Naive thymus-derived CD8-positive, alpha-beta T cell (primary cell): ENCODE results near the gene SEMA6B. TPM values are rescaled to one million over a fixed set of nuclear protein-coding genes. Genes with fewer than 3 reads are reported as not detected.
A peak's percentile ranks its signal among the peaks of the same experiment; 100 is the strongest.

Experiments used
- ATAC-seq, 2 donors: fragments of 150-1000 bp; cut with Tn5 transposase in 1 of 2; sonication (Bioruptor Pico), chemical (Tn5 transposase) in 1 of 2; 1 replicate in 1 of 2; 2 replicates in 1 of 2; pipeline ENCODE4 v1.10.0; 2021; ENCODE audit warnings: mild to moderate bottlenecking in 2 of 2, moderate library complexity in 2 of 2
- POLR2A ChIA-PET: fragments of 350-600 bp; sonication (Branson Sonifier 250); formaldehyde crosslinking; loops from one replicate; lab custom pipeline; 2021; ENCODE audit warnings: antibody characterized with exemption; lab: Charles Lee
- DNase-seq, 10 donors: peaks; one replicate each; pipeline versions ENCODE4 v3.0.0 to v3.0.0-alpha.2; 2020 to 2022
- H3K27ac Mint-ChIP-seq, 10 donors: one replicate each; pipeline ENCODE4 v1.8.0; 2020 to 2022; ENCODE audit warnings: mild to moderate bottlenecking in 10 of 10, mixed read lengths in 10 of 10, moderate library complexity in 4 of 10, inconsistent platforms in 1 of 10
- H3K27me3 Mint-ChIP-seq, 5 donors: one replicate each; pipeline ENCODE4 v1.8.0; 2021 to 2022; ENCODE audit warnings: mixed read lengths in 5 of 5
- H3K36me3 Mint-ChIP-seq, 3 donors: one replicate each; pipeline ENCODE4 v1.8.0; 2020 to 2022; ENCODE audit warnings: mixed read lengths in 3 of 3, mild to moderate bottlenecking in 2 of 3, inconsistent platforms in 1 of 3
- H3K4me1 Mint-ChIP-seq, 4 donors: one replicate each; pipeline ENCODE4 v1.8.0; 2021 to 2022; ENCODE audit warnings: mixed read lengths in 4 of 4
- H3K4me3 Mint-ChIP-seq, 10 donors: one replicate each; pipeline ENCODE4 v1.8.0; 2020 to 2022; ENCODE audit warnings: mild to moderate bottlenecking in 10 of 10, mixed read lengths in 10 of 10, moderate library complexity in 6 of 10, inconsistent platforms in 1 of 10
- H3K9me3 Mint-ChIP-seq, 9 donors: one replicate each; pipeline ENCODE4 v1.8.0; 2020 to 2022; ENCODE audit warnings: mixed read lengths in 9 of 9, mild to moderate bottlenecking in 3 of 9, inconsistent platforms in 1 of 9, moderate library complexity in 1 of 9
- polyA plus RNA-seq, 3 donors: library from polyadenylated mRNA; unstranded; fragments of 300-500 nt; fragmentation: Illumina TruSeq; gene quantifications; one replicate each; pipeline ENCODE4 v1.2.3, GENCODE V29; 2021
- total RNA-seq, 8 experiments: library from RNA in 2 of 8; stranded (reverse) in 2 of 8; gene quantifications; one replicate each; pipeline ENCODE4 v1.2.3 and lab custom pipeline; 2021 to 2026

The SEMA6B gene
- total and polyA plus RNA-seq, 5 experiments from 2014 or later: 0.60 to 0.68 TPM; not detected in 3

GRCh38 chr19:4504891-4505569 lies 54.5 kb downstream of the SEMA6B start:
- H3K27ac Mint-ChIP-seq: no peak overlapping the region
- H3K36me3 Mint-ChIP-seq: peaks cover 0 to 19% (median 2%) of the 10 kb centered on the region in 3 donors
- no peaks in the 10 kb centered on the region for H3K27me3 Mint-ChIP-seq
- ATAC-seq (no peak), DNase-seq (no peak)
- no peak overlapping the region for H3K4me3 Mint-ChIP-seq
- no peaks in the 10 kb centered on the region for H3K9me3 Mint-ChIP-seq
- POLR2A ChIA-PET: no interaction called here
- no peaks in the 10 kb centered on the region for H3K4me1 Mint-ChIP-seq

GRCh38 chr19:4504297-4504701 lies 55.2 kb downstream of the SEMA6B start:
- Mint-ChIP-seq H3K36me3 (peaks cover 0 to 26% (median 2%) of the 10 kb centered on the region in 3 donors), H3K4me3 (no peak overlapping the region), H3K4me1 (no peaks in the 10 kb centered on the region), H3K9me3 (no peaks in the 10 kb centered on the region), H3K27me3 (no peaks in the 10 kb centered on the region), H3K27ac (no peak overlapping the region)
- no peak for DNase-seq
- POLR2A ChIA-PET: interaction anchor here (1.0 kb wide), 1 partner anchor 13 kb away, joined by 3 read pairs; no protein-coding TSS in a partner anchor
- ATAC-seq: no peak

- Mint-ChIP-seq H3K4me1 (no peaks in the 10 kb centered on the region), H3K4me3 (no peak overlapping the region), H3K27me3 (no peaks in the 10 kb centered on the region), H3K36me3 (peaks cover 0 to 31% (median 2%) of the 10 kb centered on the region in 3 donors), H3K9me3 (no peaks in the 10 kb centered on the region), H3K27ac (no peak overlapping the region)
- POLR2A ChIA-PET: interaction anchor here (1.0 kb wide), 1 partner anchor 13 kb away, joined by 3 read pairs; no protein-coding TSS in a partner anchor
- DNase-seq: no peak
- no peak for ATAC-seq
These were observed 55.7 kb downstream of the SEMA6B start for GRCh38 chr19:4503825-4504170.

- peaks cover 0 to 33% (median 2%) of the 10 kb centered on the region in 3 donors for H3K36me3 Mint-ChIP-seq
- H3K27me3 Mint-ChIP-seq: no peaks in the 10 kb centered on the region
- H3K4me1 Mint-ChIP-seq: no peaks in the 10 kb centered on the region
- H3K27ac Mint-ChIP-seq: no peak overlapping the region
- ATAC-seq (no peak), DNase-seq (no peak)
- POLR2A ChIA-PET: interaction anchor here (1.0 kb wide), 1 partner anchor 14 kb away, joined by 3 read pairs; no protein-coding TSS in a partner anchor
- no peak overlapping the region for H3K4me3 Mint-ChIP-seq
- H3K9me3 Mint-ChIP-seq: no peaks in the 10 kb centered on the region
These were observed 56.2 kb downstream of the SEMA6B start for GRCh38 chr19:4503132-4503824.

- POLR2A ChIA-PET: no interaction called here
- H3K27ac Mint-ChIP-seq: no peak overlapping the region
- DNase-seq (no peak), ATAC-seq (no peak)
- H3K4me1 Mint-ChIP-seq: no peaks in the 10 kb centered on the region
- H3K36me3 Mint-ChIP-seq: peaks cover 0 to 37% (median 2%) of the 10 kb centered on the region in 3 donors
- no peaks in the 10 kb centered on the region for H3K27me3 Mint-ChIP-seq
- no peak overlapping the region for H3K4me3 Mint-ChIP-seq
- H3K9me3 Mint-ChIP-seq: no peaks in the 10 kb centered on the region
These were observed 57.0 kb downstream of the SEMA6B start for GRCh38 chr19:4502282-4503131.

GRCh38 chr19:4501691-4502090 lies 57.8 kb downstream of the SEMA6B start:
- peaks cover 0 to 42% (median 2%) of the 10 kb centered on the region in 3 donors for H3K36me3 Mint-ChIP-seq
- H3K27me3 Mint-ChIP-seq: no peaks in the 10 kb centered on the region
- DNase-seq (no peak), ATAC-seq (no peak)
- no peaks in the 10 kb centered on the region for H3K9me3 Mint-ChIP-seq
- POLR2A ChIA-PET: no interaction called here
- H3K4me1 Mint-ChIP-seq: no peaks in the 10 kb centered on the region
- H3K4me3 Mint-ChIP-seq: no peak overlapping the region
- no peak overlapping the region for H3K27ac Mint-ChIP-seq

GRCh38 chr19:4500841-4501591 lies 58.5 kb downstream of the SEMA6B start:
- H3K27ac Mint-ChIP-seq: no peak overlapping the region
- ATAC-seq: no peak
- no peaks in the 10 kb centered on the region for H3K4me1 Mint-ChIP-seq
- H3K27me3 Mint-ChIP-seq: no peaks in the 10 kb centered on the region
- POLR2A ChIA-PET: no interaction called here
- H3K36me3 Mint-ChIP-seq: peaks cover 0 to 44% (median 0%) of the 10 kb centered on the region in 3 donors
- no peak for DNase-seq
- H3K4me3 Mint-ChIP-seq: no peak overlapping the region
- H3K9me3 Mint-ChIP-seq: no peaks in the 10 kb centered on the region

- H3K36me3 Mint-ChIP-seq: peaks cover 0 to 45% (median 0%) of the 10 kb centered on the region in 3 donors
These were observed 59.6 kb downstream of the SEMA6B start for GRCh38 chr19:4499855-4500254.

GRCh38 chr19:4499318-4499717 lies 60.2 kb downstream of the SEMA6B start:
- no peaks in the 10 kb centered on the region for H3K4me1 Mint-ChIP-seq
- no peak overlapping the region for H3K4me3 Mint-ChIP-seq
- POLR2A ChIA-PET: interaction anchor here (0.7 kb wide), 2 partner anchors 469 to 847 kb away, joined by 3 to 4 read pairs; no protein-coding TSS in a partner anchor
- DNase-seq (no peak), ATAC-seq (no peak)
- H3K27ac Mint-ChIP-seq: no peak overlapping the region
- H3K27me3 Mint-ChIP-seq: no peaks in the 10 kb centered on the region
- H3K9me3 Mint-ChIP-seq: no peaks in the 10 kb centered on the region
- H3K36me3 Mint-ChIP-seq: peaks cover 0 to 48% (median 0%) of the 10 kb centered on the region in 3 donors

More at GRCh38 chr19:4499855-4500254, 59.6 kb downstream of the SEMA6B start:
- POLR2A ChIA-PET: interaction anchor here (0.7 kb wide), 2 partner anchors 468 to 847 kb away, joined by 3 to 4 read pairs; no protein-coding TSS in a partner anchor
- no peak for ATAC-seq
- no peak for DNase-seq
- H3K27me3 Mint-ChIP-seq: no peaks in the 10 kb centered on the region
- no peaks in the 10 kb centered on the region for H3K9me3 Mint-ChIP-seq
- H3K4me1 Mint-ChIP-seq: no peaks in the 10 kb centered on the region
- no peak overlapping the region for H3K4me3 Mint-ChIP-seq
- H3K27ac Mint-ChIP-seq: no peak overlapping the region

GRCh38 chr19:4498694-4499093 lies 60.8 kb downstream of the SEMA6B start:
- POLR2A ChIA-PET: no interaction called here
- H3K4me3 Mint-ChIP-seq: no peak overlapping the region
- no peak for DNase-seq
- no peaks in the 10 kb centered on the region for H3K4me1 Mint-ChIP-seq
- H3K27ac Mint-ChIP-seq: peak overlapping the region in 1 of 10 donors; percentile 38
- no peaks in the 10 kb centered on the region for H3K9me3 Mint-ChIP-seq
- peaks cover 0 to 53% (median 0%) of the 10 kb centered on the region in 3 donors for H3K36me3 Mint-ChIP-seq
- no peaks in the 10 kb centered on the region for H3K27me3 Mint-ChIP-seq
- no peak for ATAC-seq

- Mint-ChIP-seq H3K9me3 (no peaks in the 10 kb centered on the region), H3K36me3 (peaks cover 0 to 53% (median 0%) of the 10 kb centered on the region in 3 donors), H3K4me3 (no peak overlapping the region), H3K4me1 (no peaks in the 10 kb centered on the region), H3K27ac (no peak overlapping the region), H3K27me3 (no peaks in the 10 kb centered on the region)
- POLR2A ChIA-PET: no interaction called here
- ATAC-seq (no peak), DNase-seq (no peak)
These were observed 61.6 kb downstream of the SEMA6B start for GRCh38 chr19:4497770-4498389.

- DNase-seq (no peak), ATAC-seq (no peak)
- Mint-ChIP-seq H3K36me3 (peaks cover 0 to 48% (median 0%) of the 10 kb centered on the region in 3 donors), H3K4me3 (no peak overlapping the region), H3K4me1 (no peaks in the 10 kb centered on the region), H3K9me3 (no peaks in the 10 kb centered on the region), H3K27ac (no peak overlapping the region), H3K27me3 (no peaks in the 10 kb centered on the region)
- POLR2A ChIA-PET: no interaction called here
These were observed 63.2 kb downstream of the SEMA6B start for GRCh38 chr19:4496304-4496703.
